GM12878 (cell line): ENCODE measurements around the gene CXorf66. TPM values are rescaled to one million over a fixed set of nuclear protein-coding genes. Genes with fewer than 3 reads are reported as not detected.

Source experiments
- ATAC-seq: fragments of 200-7000 bp; cut with Tn5 transposase; 3 replicates; pipeline ENCODE4 v1.9.1; 2020; ENCODE audit warnings: mild to moderate bottlenecking, moderate library complexity
- BruUV-seq: library from RNA; stranded (reverse); fragments of 400-500 nt; replicated peaks from 2 replicates; lab custom pipeline; 2021; lab: Mats Ljungman, UMichigan
- CTCF ChIA-PET: fragments of 300-600 bp; sonication (Branson Sonifier 250); formaldehyde crosslinking; extraction: SDS; loops from one replicate; lab custom pipeline; 2021; ENCODE audit warnings: inconsistent platforms; lab: Yijun Ruan, JAX
- POLR2A ChIA-PET: fragments of 350-600 bp; formaldehyde crosslinking; extraction: SDS; loops from one replicate; lab custom pipeline; 2021; ENCODE audit warnings: inconsistent platforms; lab: Charles Lee
- RAD21 ChIA-PET: fragments of 300-600 bp; sonication (Branson Sonifier 250); formaldehyde crosslinking; loops from one replicate; lab custom pipeline; 2023; ENCODE audit warnings: antibody characterized with exemption; ENCODE audit not compliant: unreplicated experiment; lab: Charles Lee
- SMC1A ChIA-PET: fragments of 300-600 bp; sonication (Branson Sonifier 250); formaldehyde crosslinking; loops from one replicate; lab custom pipeline; 2023; ENCODE audit not compliant: unreplicated experiment, uncharacterized antibody; lab: Charles Lee
- DNase-seq: peaks from one replicate; pipeline ENCODE4 v3.0.0-alpha.2; 2011; ENCODE audit warnings: low read depth, low spot score
- FAIRE-seq: peaks from 3 replicates; lab custom pipeline; 2011; peaks lifted over from hg19 to GRCh38; lab: Jason Lieb, UNC
- H2AFZ ChIP-seq: 2 replicates; pipeline ENCODE4 v1.6.0; 2011; ENCODE audit warnings: low read depth, low read length, control low read depth; ENCODE audit not compliant: control insufficient read depth
- H3K27ac ChIP-seq: 2 replicates; pipeline ENCODE4 v1.5.1; 2011; ENCODE audit warnings: control low read depth; ENCODE audit not compliant: control insufficient read depth, insufficient read depth
- H3K27me3 ChIP-seq, 2 experiments: replicated peaks in 1 of 2; 2 replicates each; pipeline versions ENCODE4 v1.6.0 to v1.6.1; 2011; ENCODE audit warnings: low read length in 1 of 2; ENCODE audit not compliant: control insufficient read depth in 2 of 2, insufficient read depth in 2 of 2
- H3K36me3 ChIP-seq, 2 experiments: 2 replicates each; pipeline ENCODE4 v1.5.1; 2011; ENCODE audit warnings: low read length in 1 of 2; ENCODE audit not compliant: control insufficient read depth in 2 of 2, insufficient read depth in 2 of 2
- H3K4me1 ChIP-seq: 2 replicates; pipeline ENCODE4 v1.6.1; 2011; ENCODE audit warnings: mild to moderate bottlenecking, low read length, moderate library complexity, mixed read lengths; ENCODE audit not compliant: control insufficient read depth, insufficient read depth
- H3K4me2 ChIP-seq: 2 replicates; pipeline ENCODE4 v1.6.0; 2011; ENCODE audit warnings: control low read depth; ENCODE audit not compliant: control insufficient read depth, insufficient read depth
- H3K4me3 ChIP-seq: fragments of 200-600 bp; sonication (generic); 2 replicates; pipeline ENCODE4 v1.5.1; 2016
- H3K79me2 ChIP-seq: 2 replicates; pipeline ENCODE4 v1.6.0; 2011; ENCODE audit warnings: low read length; ENCODE audit not compliant: control insufficient read depth, insufficient read depth
- H3K9ac ChIP-seq: 2 replicates; pipeline ENCODE4 v1.8.0; 2011; ENCODE audit warnings: low read length, control low read depth, mixed read lengths; ENCODE audit not compliant: control insufficient read depth, insufficient read depth
- H3K9me3 ChIP-seq: replicated peaks from 3 replicates; pipeline ENCODE4 v1.5.1; 2011; ENCODE audit warnings: mild to moderate bottlenecking, low read length; ENCODE audit not compliant: control insufficient read depth, insufficient read depth
- H4K20me1 ChIP-seq: 2 replicates; pipeline ENCODE4 v1.6.0; 2011; ENCODE audit not compliant: control insufficient read depth, insufficient read depth
- POLR2A ChIP-seq: IDR thresholded peaks from 2 replicates; pipeline ENCODE4 v1.6.1; 2011; ENCODE audit warnings: low read depth, mild to moderate bottlenecking, low read length
- RCOR1 ChIP-seq: conservative IDR thresholded peaks from 2 replicates; pipeline ENCODE4 v1.6.1; 2012; ENCODE audit warnings: low read depth, low read length, improper control_type of control experiment
- REST ChIP-seq: IDR thresholded peaks from 2 replicates; pipeline ENCODE4 v1.6.1; 2012; ENCODE audit warnings: mild to moderate bottlenecking, low read depth, low read length
- WGBS: methylation state at CpG from one replicate; pipeline ENCODE4 v1.1.6; 2016; ENCODE audit warnings: low lambda C conversion rate; ENCODE audit not compliant: insufficient replicate concordance, insufficient coverage; ENCODE audit errors: missing lambda C conversion rate; 5-methylcytosine and 5-hydroxymethylcytosine counted together
- in situ Hi-C: fragments of 300-500 bp; cut with MboI; formaldehyde crosslinking; loops from 9 replicates; pipeline ENCODE4 v1.14.3; 2018; ENCODE audit warnings: mixed read lengths
- intact Hi-C: fragments of 100-400 bp; cut with micrococcal nuclease; formaldehyde crosslinking; loops from one replicate; pipeline ENCODE4 v1.14.2; 2022; ENCODE audit not compliant: unreplicated experiment
- polyA plus RNA-seq, 11 experiments: library from polyadenylated mRNA; depleted of rRNA in 4 of 11; unstranded in 6 of 11; stranded (reverse) in 5 of 11; fragments of >200 nt; fragmentation: Nextera tagmentation in 4 of 11; fragmentation: Illumina TruSeq in 1 of 11; extraction: Ambion mirVana in 4 of 11; extraction: Trizol in 1 of 11; gene quantifications; 1 replicate in 1 of 11; 2 replicates in 10 of 11; pipeline versions ENCODE4 v1.2.1 to v1.2.3, GENCODE V29; 2011 to 2016; ENCODE audit warnings: inconsistent platforms in 2 of 11, missing spikeins in 2 of 11, low read depth in 1 of 11
- total RNA-seq, 4 experiments: library from RNA; depleted of rRNA in 3 of 4; stranded (reverse); fragments of >200 nt in 3 of 4; fragmentation: Illumina TruSeq in 1 of 4; extraction: Trizol in 1 of 4; gene quantifications; 2 replicates each; pipeline versions ENCODE4 v1.2.1 to v1.2.3, GENCODE V29; 2013 to 2021
- TF ChIP-seq, protein P1 (sequence below): fragments of 450-650 bp; IDR thresholded peaks from 2 replicates; pipeline ENCODE4 v1.6.1; 2018; ENCODE audit warnings: borderline replicate concordance, mild to moderate bottlenecking; ENCODE audit not compliant: partially characterized antibody

Gene CXorf66
- total and polyA plus RNA-seq, 10 of the 15 experiments (the other 5 are each of a cell fraction or from before 2014, with no cell fraction given) = not detected

- no peak for DNase-seq
- Histone ChIP-seq H3K4me2 (no peak overlapping the region), H3K9ac (no peak overlapping the region), H3K36me3 (no peaks in the 10 kb centered on the region), H4K20me1 (no peaks in the 10 kb centered on the region), H2AFZ (no peak overlapping the region), H3K27ac (no peak overlapping the region)
- no peak for ATAC-seq
- BruUV-seq = no TSS peak
- intact Hi-C loops = no loop called here
- ChIA-PET SMC1A (interaction anchor here (0.6 kb wide), 1 partner anchor 11 kb away, joined by 3 read pairs; no protein-coding TSS in a partner anchor), POLR2A (no interaction called here)
- TF ChIP-seq RCOR1 (no peak), POLR2A (no peak), REST (no peak)
- TF ChIP-seq, protein P1, sequence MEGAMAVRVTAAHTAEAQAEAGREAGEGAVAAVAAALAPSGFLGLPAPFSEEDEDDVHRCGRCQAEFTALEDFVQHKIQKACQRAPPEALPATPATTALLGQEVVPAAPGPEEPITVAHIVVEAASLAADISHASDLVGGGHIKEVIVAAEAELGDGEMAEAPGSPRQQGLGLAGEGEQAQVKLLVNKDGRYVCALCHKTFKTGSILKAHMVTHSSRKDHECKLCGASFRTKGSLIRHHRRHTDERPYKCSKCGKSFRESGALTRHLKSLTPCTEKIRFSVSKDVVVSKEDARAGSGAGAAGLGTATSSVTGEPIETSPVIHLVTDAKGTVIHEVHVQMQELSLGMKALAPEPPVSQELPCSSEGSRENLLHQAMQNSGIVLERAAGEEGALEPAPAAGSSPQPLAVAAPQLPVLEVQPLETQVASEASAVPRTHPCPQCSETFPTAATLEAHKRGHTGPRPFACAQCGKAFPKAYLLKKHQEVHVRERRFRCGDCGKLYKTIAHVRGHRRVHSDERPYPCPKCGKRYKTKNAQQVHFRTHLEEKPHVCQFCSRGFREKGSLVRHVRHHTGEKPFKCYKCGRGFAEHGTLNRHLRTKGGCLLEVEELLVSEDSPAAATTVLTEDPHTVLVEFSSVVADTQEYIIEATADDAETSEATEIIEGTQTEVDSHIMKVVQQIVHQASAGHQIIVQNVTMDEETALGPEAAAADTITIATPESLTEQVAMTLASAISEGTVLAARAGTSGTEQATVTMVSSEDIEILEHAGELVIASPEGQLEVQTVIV = no peak
- TF ChIP-seq, all 136 proteins: peak for 0
- Histone ChIP-seq H3K4me1 (no peaks in the 10 kb centered on the region), H3K79me2 (no peaks in the 10 kb centered on the region), H3K9me3 (no peaks in the 10 kb centered on the region), H3K27me3 (no peaks in the 10 kb centered on the region), H3K4me3 (no peak overlapping the region)
- ChIA-PET CTCF (no interaction called here), RAD21 (interaction anchor here (1.4 kb wide), 1 partner anchor 14 kb away, joined by 4 read pairs; no protein-coding TSS in a partner anchor)
- in situ Hi-C loops = no loop called here
- no peak for FAIRE-seq
- WGBS = 8% methylated on average over 3 of the region's 3 CpGs
These were observed 20.2 kb downstream of the CXorf66 start for GRCh38 chrX:139945075-139945474.
